Natural killer cell (primary cell): ENCODE results near the gene UBP1. TPM values are rescaled to one million over a fixed set of nuclear protein-coding genes. Genes with fewer than 3 reads are reported as not detected.

Experiments
- ATAC-seq, 3 donors: fragments of 150-1000 bp in 2 of 3; fragments of 200-7000 bp in 1 of 3; cut with Tn5 transposase; 1 replicate in 1 of 3; 2 replicates in 2 of 3; pipeline ENCODE4 v1.10.0; 2021; ENCODE audit warnings: mild to moderate bottlenecking in 2 of 3, moderate library complexity in 2 of 3
- DNase-seq, 2 donors: peaks; one replicate each; pipeline versions ENCODE4 v3.0.0 to v3.0.0-alpha.2; 2013 to 2021; ENCODE audit warnings: mixed read lengths in 1 of 2
- H3K27ac ChIP-seq: one replicate; pipeline ENCODE4 v1.5.1; 2013; ENCODE audit warnings: mild to moderate bottlenecking, low read length
- H3K27me3 ChIP-seq: one replicate; pipeline ENCODE4 v1.6.1; 2013; ENCODE audit warnings: low read length; ENCODE audit not compliant: control insufficient read depth, insufficient read depth
- H3K36me3 ChIP-seq: one replicate; pipeline ENCODE4 v1.6.1; 2013; ENCODE audit warnings: low read length; ENCODE audit not compliant: control insufficient read depth, insufficient read depth
- H3K4me1 ChIP-seq: one replicate; pipeline ENCODE4 v1.6.1; 2013; ENCODE audit warnings: low read length; ENCODE audit not compliant: control insufficient read depth, insufficient read depth
- H3K4me3 ChIP-seq: one replicate; pipeline ENCODE4 v1.5.1; 2013; ENCODE audit warnings: low read length
- H3K9me3 ChIP-seq: one replicate; pipeline ENCODE4 v1.6.1; 2013; ENCODE audit warnings: low read length; ENCODE audit not compliant: control insufficient read depth, insufficient read depth
- H3K27ac Mint-ChIP-seq, 2 donors: one replicate each; pipeline ENCODE4 v1.8.0; 2022; ENCODE audit warnings: mild to moderate bottlenecking in 2 of 2, mixed read lengths in 2 of 2, moderate library complexity in 1 of 2
- H3K27me3 Mint-ChIP-seq, 2 donors: one replicate each; pipeline ENCODE4 v1.8.0; 2022; ENCODE audit warnings: low read depth in 2 of 2, mixed read lengths in 2 of 2
- H3K36me3 Mint-ChIP-seq: one replicate; pipeline ENCODE4 v1.8.0; 2022; ENCODE audit warnings: mixed read lengths
- H3K4me1 Mint-ChIP-seq, 2 donors: one replicate each; pipeline ENCODE4 v1.8.0; 2022; ENCODE audit warnings: mixed read lengths in 2 of 2
- H3K4me3 Mint-ChIP-seq: one replicate; pipeline ENCODE4 v1.8.0; 2022; ENCODE audit warnings: mild to moderate bottlenecking, moderate library complexity, mixed read lengths
- H3K9me3 Mint-ChIP-seq, 2 donors: one replicate each; pipeline ENCODE4 v1.8.0; 2022; ENCODE audit warnings: mixed read lengths in 2 of 2
- CTCF ChIP-seq: fragments of 200-600 bp; IDR thresholded peaks from one replicate; pipeline ENCODE4 v1.8.0; 2022; ENCODE audit warnings: antibody characterized with exemption
- WGBS: methylation state at CpG from one replicate; pipeline ENCODE4 v1.1.7; 2013; ENCODE audit warnings: missing lambda C conversion rate; ENCODE audit not compliant: insufficient coverage; 5-methylcytosine and 5-hydroxymethylcytosine counted together
- intact Hi-C: fragments of 100-400 bp; cut with micrococcal nuclease; formaldehyde crosslinking; loops from one replicate; pipeline ENCODE4 v1.14.2; 2022
- total RNA-seq, 4 donors: library from RNA; stranded (reverse); fragments of 120-200 nt in 1 of 4; gene quantifications; one replicate each; pipeline versions ENCODE4 v1.2.3 to v1.2.4, GENCODE V29; 2013 to 2022

Gene UBP1
- total RNA-seq, 3 donors from 2014 or later (not counting 1 experiment from before 2014, with no cell fraction given): 70.3 to 78.4 (median 76.7) TPM

GRCh38 chr3:33482111-33482521 lies 41.9 kb upstream of the UBP1 start:
- no peaks in the 10 kb centered on the region for H3K27me3 ChIP-seq
- intact Hi-C loops: no loop called here
- H3K27me3 Mint-ChIP-seq: no peaks in the 10 kb centered on the region
- DNase-seq (no peak), ATAC-seq (no peak)
- 100% methylated on average over 1 of the region's 1 CpG for WGBS
- no peak overlapping the region for H3K4me3 Mint-ChIP-seq
- H3K27ac Mint-ChIP-seq: no peak overlapping the region
- H3K9me3 Mint-ChIP-seq: no peaks in the 10 kb centered on the region
- H3K4me1 ChIP-seq: no peaks in the 10 kb centered on the region
- no peaks in the 10 kb centered on the region for H3K4me1 Mint-ChIP-seq
- TF ChIP-seq CTCF: no peak
- no peak overlapping the region for H3K27ac ChIP-seq
- H3K4me3 ChIP-seq: no peak overlapping the region
- H3K36me3 Mint-ChIP-seq: no peaks in the 10 kb centered on the region
- no peaks in the 10 kb centered on the region for H3K9me3 ChIP-seq
- no peaks in the 10 kb centered on the region for H3K36me3 ChIP-seq

- intact Hi-C loops: no loop called here
These were observed 34.7 kb upstream of the UBP1 start for GRCh38 chr3:33474896-33475295.

GRCh38 chr3:33473813-33474212 lies 33.6 kb upstream of the UBP1 start:
- no peak for DNase-seq
- TF ChIP-seq CTCF: no peak
- 100% methylated on average over 2 of the region's 2 CpGs for WGBS
- H3K9me3 ChIP-seq: no peaks in the 10 kb centered on the region
- no peaks in the 10 kb centered on the region for H3K36me3 ChIP-seq
- no peaks in the 10 kb centered on the region for H3K4me1 ChIP-seq
- Mint-ChIP-seq H3K27me3 (no peaks in the 10 kb centered on the region), H3K36me3 (no peaks in the 10 kb centered on the region), H3K4me3 (no peak overlapping the region), H3K27ac (no peak overlapping the region), H3K4me1 (no peaks in the 10 kb centered on the region), H3K9me3 (no peaks in the 10 kb centered on the region)
- H3K27ac ChIP-seq: no peak overlapping the region
- intact Hi-C loops: no loop called here
- H3K4me3 ChIP-seq: no peak overlapping the region
- ATAC-seq: no peak
- no peaks in the 10 kb centered on the region for H3K27me3 ChIP-seq

More at GRCh38 chr3:33474896-33475295, 34.7 kb upstream of the UBP1 start:
- Histone ChIP-seq H3K9me3 (no peaks in the 10 kb centered on the region), H3K4me3 (no peak overlapping the region), H3K27me3 (no peaks in the 10 kb centered on the region), H3K27ac (no peak overlapping the region), H3K36me3 (no peaks in the 10 kb centered on the region), H3K4me1 (no peaks in the 10 kb centered on the region)
- Mint-ChIP-seq H3K27ac (no peak overlapping the region), H3K9me3 (no peaks in the 10 kb centered on the region), H3K36me3 (no peaks in the 10 kb centered on the region), H3K27me3 (no peaks in the 10 kb centered on the region), H3K4me1 (no peaks in the 10 kb centered on the region), H3K4me3 (no peak overlapping the region)
- no peak for TF ChIP-seq CTCF
- DNase-seq (no peak), ATAC-seq (no peak)
- WGBS: 80% methylated on average over 1 of the region's 2 CpGs

GRCh38 chr3:33467786-33468185 lies 27.6 kb upstream of the UBP1 start:
- Histone ChIP-seq H3K4me3 (no peak overlapping the region), H3K4me1 (no peaks in the 10 kb centered on the region), H3K9me3 (no peaks in the 10 kb centered on the region), H3K36me3 (no peaks in the 10 kb centered on the region), H3K27me3 (no peaks in the 10 kb centered on the region), H3K27ac (no peak overlapping the region)
- WGBS: 93% methylated on average over 3 of the region's 3 CpGs
- TF ChIP-seq CTCF: no peak
- intact Hi-C loops: no loop called here
- no peak overlapping the region for H3K4me3 Mint-ChIP-seq
- no peaks in the 10 kb centered on the region for H3K27me3 Mint-ChIP-seq
- H3K27ac Mint-ChIP-seq: no peak overlapping the region
- no peaks in the 10 kb centered on the region for H3K4me1 Mint-ChIP-seq
- ATAC-seq (no peak), DNase-seq (no peak)
- H3K36me3 Mint-ChIP-seq: peaks cover 16% of the 10 kb centered on the region
- H3K9me3 Mint-ChIP-seq: peaks cover 0 to 5% of the 10 kb centered on the region in 2 donors
